SK-N-SH (cell line): ENCODE results near the gene BMP4. TPM values are rescaled to one million over a fixed set of nuclear protein-coding genes. Genes with fewer than 3 reads are reported as not detected.

Source experiments
- CTCF ChIA-PET: fragments of 300-600, 350-600 bp; formaldehyde crosslinking; extraction: SDS; loops from one replicate; lab custom pipeline; 2021; lab: Yijun Ruan, JAX
- POLR2A ChIA-PET: fragments of 350-600 bp; sonication (Branson Sonifier 250); formaldehyde crosslinking; extraction: SDS; loops from one replicate; lab custom pipeline; 2020; ENCODE audit warnings: antibody characterized with exemption, inconsistent platforms; lab: Yijun Ruan, JAX
- DNase-seq: peaks from one replicate; pipeline ENCODE4 v3.0.0; 2012
- H2AFZ ChIP-seq: fragments of 200-600 bp; sonication (generic); 2 replicates; pipeline ENCODE4 v1.8.1; 2016; ENCODE audit warnings: antibody characterized with exemption, mild to moderate bottlenecking, low read depth
- H3F3A ChIP-seq: fragments of 200-600 bp; sonication (generic); replicated peaks from 2 replicates; pipeline ENCODE3; 2016; ENCODE audit warnings: antibody characterized with exemption, mild to moderate bottlenecking; ENCODE audit not compliant: insufficient read depth
- H3K27ac ChIP-seq, 2 experiments: fragments of 200-500 bp in 1 of 2; fragments of 200-600 bp in 1 of 2; sonication (Bioruptor generic) in 1 of 2; sonication (generic), shearing (Covaris generic) in 1 of 2; 2 replicates each; pipeline versions ENCODE4 v1.5.1 to v1.6.1; 2014 to 2016; ENCODE audit warnings: low read depth in 2 of 2, inconsistent platforms in 1 of 2, low read length in 1 of 2, mild to moderate bottlenecking in 1 of 2, mixed read lengths in 1 of 2
- H3K27me3 ChIP-seq: fragments of 200-600 bp; sonication (generic), shearing (Covaris generic); 2 replicates; pipeline ENCODE4 v1.6.1; 2016; ENCODE audit warnings: mixed run types; ENCODE audit not compliant: insufficient read depth
- H3K36me3 ChIP-seq, 2 experiments: fragments of 200-500 bp in 1 of 2; fragments of 200-600 bp in 1 of 2; sonication (Bioruptor generic) in 1 of 2; sonication (generic) in 1 of 2; replicated peaks in 1 of 2; 2 replicates each; pipeline versions ENCODE3 to v1.5.1; 2014 to 2016; ENCODE audit warnings: low read length in 1 of 2, mild to moderate bottlenecking in 1 of 2; ENCODE audit not compliant: insufficient read depth in 2 of 2, control insufficient read depth in 1 of 2
- H3K4me1 ChIP-seq, 2 experiments: fragments of 200-500 bp in 1 of 2; fragments of 200-600 bp in 1 of 2; sonication (Bioruptor generic) in 1 of 2; sonication (generic), shearing (Covaris generic) in 1 of 2; 2 replicates each; pipeline versions ENCODE4 v1.5.1 to v1.6.1; 2014 to 2016; ENCODE audit warnings: low read depth in 1 of 2, low read length in 1 of 2, mixed run types in 1 of 2; ENCODE audit not compliant: insufficient read depth in 2 of 2, control insufficient read depth in 1 of 2
- H3K4me2 ChIP-seq: fragments of 200-600 bp; sonication (generic), shearing (Covaris generic); 2 replicates; pipeline ENCODE4 v1.6.1; 2017; ENCODE audit warnings: mixed run types
- H3K4me3 ChIP-seq, 2 experiments: fragments of 200-500 bp in 1 of 2; fragments of 200-600 bp in 1 of 2; sonication (Bioruptor generic) in 1 of 2; sonication (generic), shearing (Covaris generic) in 1 of 2; 2 replicates each; pipeline versions ENCODE4 v1.5.1 to v1.8.1; 2014 to 2016; ENCODE audit warnings: low read depth in 2 of 2, inconsistent platforms in 1 of 2, low read length in 1 of 2, mild to moderate bottlenecking in 1 of 2, mixed read lengths in 1 of 2, moderate library complexity in 1 of 2
- H3K79me2 ChIP-seq: fragments of 200-600 bp; sonication (generic); 2 replicates; pipeline ENCODE4 v1.8.1; 2017; ENCODE audit warnings: mild to moderate bottlenecking; ENCODE audit not compliant: insufficient read depth
- H3K9ac ChIP-seq: fragments of 200-600 bp; sonication (generic); 2 replicates; pipeline ENCODE4 v1.6.1; 2017; ENCODE audit warnings: mixed run types
- H3K9me2 ChIP-seq: fragments of 200-600 bp; sonication (generic); 2 replicates; pipeline ENCODE4 v1.6.1; 2017; ENCODE audit warnings: mixed run types
- H3K9me3 ChIP-seq: fragments of 200-600 bp; sonication (generic); 2 replicates; pipeline ENCODE4 v1.6.1; 2017; ENCODE audit warnings: mixed run types, mild to moderate bottlenecking, moderate library complexity
- H4K20me1 ChIP-seq: fragments of 200-600 bp; sonication (generic); 2 replicates; pipeline ENCODE4 v1.6.1; 2017; ENCODE audit warnings: mild to moderate bottlenecking, mixed run types; ENCODE audit not compliant: insufficient read depth
- EZH2phosphoT487 ChIP-seq: fragments of 200-600 bp; sonication (generic); IDR thresholded peaks from 2 replicates; pipeline ENCODE4 v1.6.1; 2017; ENCODE audit warnings: low read depth, mixed run types, mild to moderate bottlenecking, antibody characterized with exemption, moderate library complexity, borderline replicate concordance
- FOSL2 ChIP-seq: IDR thresholded peaks from 2 replicates; pipeline ENCODE4 v1.4.0; 2012; ENCODE audit warnings: low read depth, mild to moderate bottlenecking, moderate library complexity, borderline replicate concordance
- FOXJ3 ChIP-seq: sonication (generic); formaldehyde crosslinking; IDR thresholded peaks from 2 replicates; pipeline ENCODE4 v1.5.1; 2020; ENCODE audit warnings: mild to moderate bottlenecking, missing genetic modification reagents
- FOXM1 ChIP-seq: IDR thresholded peaks from 2 replicates; pipeline ENCODE4 v1.4.0; 2012; ENCODE audit warnings: low read depth, mild to moderate bottlenecking
- GABPA ChIP-seq: IDR thresholded peaks from 2 replicates; pipeline ENCODE4 v1.4.0; 2012; ENCODE audit warnings: low read depth, mild to moderate bottlenecking
- MEF2A ChIP-seq: IDR thresholded peaks from 2 replicates; pipeline ENCODE4 v1.4.0; 2012; ENCODE audit warnings: low read depth, borderline replicate concordance
- MXI1 ChIP-seq: IDR thresholded peaks from 2 replicates; pipeline ENCODE4 v1.6.1; 2012; ENCODE audit warnings: mild to moderate bottlenecking, low read depth, low read length, improper control_type of control experiment
- NFIC ChIP-seq: IDR thresholded peaks from 2 replicates; pipeline ENCODE4 v1.4.0; 2012; ENCODE audit warnings: borderline replicate concordance
- NRF1 ChIP-seq: IDR thresholded peaks from 2 replicates; pipeline ENCODE4 v1.6.1; 2012; ENCODE audit warnings: low read depth, mild to moderate bottlenecking, low read length
- RFX5 ChIP-seq: IDR thresholded peaks from 2 replicates; pipeline ENCODE4 v1.6.1; 2012; ENCODE audit warnings: mild to moderate bottlenecking, improper control_type of control experiment, low read length
- SIN3A ChIP-seq: IDR thresholded peaks from 2 replicates; pipeline ENCODE4 v1.6.1; 2012; ENCODE audit warnings: low read depth, mild to moderate bottlenecking, low read length, moderate library complexity, borderline replicate concordance
- SMC3 ChIP-seq: IDR thresholded peaks from 2 replicates; pipeline ENCODE4 v1.6.1; 2012; ENCODE audit warnings: low read depth, low read length, improper control_type of control experiment
- TCF12 ChIP-seq: IDR thresholded peaks from 2 replicates; pipeline ENCODE4 v1.4.0; 2012
- TEAD4 ChIP-seq: IDR thresholded peaks from 2 replicates; pipeline ENCODE4 v1.4.0; 2012; ENCODE audit warnings: mild to moderate bottlenecking, borderline replicate concordance; ENCODE audit not compliant: insufficient read depth
- USF1 ChIP-seq: IDR thresholded peaks from 2 replicates; pipeline ENCODE4 v1.4.0; 2012; ENCODE audit warnings: low read depth, borderline replicate concordance
- WGBS: methylation state at CpG from one replicate; pipeline ENCODE4 v1.1.6; 2017; ENCODE audit warnings: low lambda C conversion rate; 5-methylcytosine and 5-hydroxymethylcytosine counted together
- polyA plus RNA-seq, 3 experiments: library from polyadenylated mRNA; depleted of rRNA; stranded (reverse); fragments of >200 nt; gene quantifications; 2 replicates each; pipeline ENCODE4 v1.2.3, GENCODE V29; 2012
- TF ChIP-seq, protein P1 (sequence below): fragments of 150-350 bp; IDR thresholded peaks from 2 replicates; pipeline ENCODE4 v1.6.1; 2017; ENCODE audit warnings: antibody characterized with exemption, low read length, low read depth, borderline replicate concordance
- TF ChIP-seq, protein P2 (sequence below): fragments of 200-600 bp; sonication (generic); IDR thresholded peaks from 2 replicates; pipeline ENCODE4 v1.6.1; 2017; ENCODE audit warnings: antibody characterized with exemption, mild to moderate bottlenecking, moderate library complexity

Gene BMP4
- polyA plus RNA-seq, 1 of the 3 experiments (the other 2 are of a cell fraction): not detected

- Histone ChIP-seq H3K9ac (no peak overlapping the region), H3K27me3 (peaks cover 83% of the 10 kb centered on the region), H3K79me2 (no peaks in the 10 kb centered on the region), H3K9me3 (no peaks in the 10 kb centered on the region)
- TF ChIP-seq SIN3A (no peak), FOSL2 (no peak), TCF12 (no peak), NFIC (no peak)
- TF ChIP-seq, protein P1, sequence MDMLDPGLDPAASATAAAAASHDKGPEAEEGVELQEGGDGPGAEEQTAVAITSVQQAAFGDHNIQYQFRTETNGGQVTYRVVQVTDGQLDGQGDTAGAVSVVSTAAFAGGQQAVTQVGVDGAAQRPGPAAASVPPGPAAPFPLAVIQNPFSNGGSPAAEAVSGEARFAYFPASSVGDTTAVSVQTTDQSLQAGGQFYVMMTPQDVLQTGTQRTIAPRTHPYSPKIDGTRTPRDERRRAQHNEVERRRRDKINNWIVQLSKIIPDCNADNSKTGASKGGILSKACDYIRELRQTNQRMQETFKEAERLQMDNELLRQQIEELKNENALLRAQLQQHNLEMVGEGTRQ: no peak
- TF ChIP-seq, all 33 proteins: peak for 0
- ChIA-PET CTCF (interaction anchor here (1.4 kb wide), 1 partner anchor 228 kb away, joined by 4 read pairs; no protein-coding TSS in a partner anchor), POLR2A (no interaction called here)
- 9% methylated on average over 11 of the region's 12 CpGs for WGBS
- Histone ChIP-seq H2AFZ (no peak overlapping the region), H4K20me1 (no peaks in the 10 kb centered on the region), H3K9me2 (no peaks in the 10 kb centered on the region), H3K4me1 (no peaks in the 10 kb centered on the region; a peak in 1 of 4 replicates), H3K4me2 (no peak overlapping the region), H3K4me3 (no peak overlapping the region), H3F3A (no peaks in the 10 kb centered on the region), H3K27ac (no peak overlapping the region), H3K36me3 (no peaks in the 10 kb centered on the region)
- DNase-seq: no peak
Measured at GRCh38 chr14:53947452-53948204, 9.0 kb downstream of the BMP4 start.

- Histone ChIP-seq H3K4me1 (no peaks in the 10 kb centered on the region; a peak in 1 of 4 replicates), H3K9me3 (no peaks in the 10 kb centered on the region), H3K36me3 (no peaks in the 10 kb centered on the region), H3K27me3 (peaks cover 78% of the 10 kb centered on the region), H3K9me2 (no peaks in the 10 kb centered on the region), H3K4me2 (no peak overlapping the region), H2AFZ (no peak overlapping the region), H3K9ac (no peak overlapping the region), H4K20me1 (no peaks in the 10 kb centered on the region), H3F3A (no peaks in the 10 kb centered on the region), H3K27ac (no peak overlapping the region), H3K79me2 (no peaks in the 10 kb centered on the region), H3K4me3 (no peak overlapping the region)
- DNase-seq: no peak
- POLR2A ChIA-PET: no interaction called here
- WGBS: 24% methylated on average over 12 of the region's 12 CpGs
- CTCF ChIA-PET: interaction anchor here (1.0 to 1.6 kb wide), 4 partner anchors 17 to 401 kb away, joined by 3 to 4 read pairs (median 4); no protein-coding TSS in a partner anchor
- TF ChIP-seq FOXJ3 (no peak), RFX5 (no peak), GABPA (no peak), SMC3 (no peak), MEF2A (no peak), TCF12 (no peak), TEAD4 (no peak), USF1 (no peak), MXI1 (no peak), EZH2phosphoT487 (no peak), FOXM1 (no peak), NRF1 (no peak)
- TF ChIP-seq, protein P2, sequence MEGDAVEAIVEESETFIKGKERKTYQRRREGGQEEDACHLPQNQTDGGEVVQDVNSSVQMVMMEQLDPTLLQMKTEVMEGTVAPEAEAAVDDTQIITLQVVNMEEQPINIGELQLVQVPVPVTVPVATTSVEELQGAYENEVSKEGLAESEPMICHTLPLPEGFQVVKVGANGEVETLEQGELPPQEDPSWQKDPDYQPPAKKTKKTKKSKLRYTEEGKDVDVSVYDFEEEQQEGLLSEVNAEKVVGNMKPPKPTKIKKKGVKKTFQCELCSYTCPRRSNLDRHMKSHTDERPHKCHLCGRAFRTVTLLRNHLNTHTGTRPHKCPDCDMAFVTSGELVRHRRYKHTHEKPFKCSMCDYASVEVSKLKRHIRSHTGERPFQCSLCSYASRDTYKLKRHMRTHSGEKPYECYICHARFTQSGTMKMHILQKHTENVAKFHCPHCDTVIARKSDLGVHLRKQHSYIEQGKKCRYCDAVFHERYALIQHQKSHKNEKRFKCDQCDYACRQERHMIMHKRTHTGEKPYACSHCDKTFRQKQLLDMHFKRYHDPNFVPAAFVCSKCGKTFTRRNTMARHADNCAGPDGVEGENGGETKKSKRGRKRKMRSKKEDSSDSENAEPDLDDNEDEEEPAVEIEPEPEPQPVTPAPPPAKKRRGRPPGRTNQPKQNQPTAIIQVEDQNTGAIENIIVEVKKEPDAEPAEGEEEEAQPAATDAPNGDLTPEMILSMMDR: no peak
- TF ChIP-seq, protein P1: no peak
Measured at GRCh38 chr14:53947094-53947445, 9.6 kb downstream of the BMP4 start.
